Activated CD8-positive, alpha-beta memory T cell treated with anti-CD3 and anti-CD28 coated beads for 36 hours (primary cell): ENCODE results near the gene CSTPP1. TPM values are rescaled to one million over a fixed set of nuclear protein-coding genes. Genes with fewer than 3 reads are reported as not detected.
"Not testable (repeated sequence)": the region's sequence is repeated elsewhere in the genome, so short reads cannot be mapped to it uniquely, and the experiment has no call there.

ENCODE experiments used
- CTCF ChIA-PET: fragments of 350-600 bp; sonication (Branson Sonifier 250); formaldehyde crosslinking; loops from one replicate; lab custom pipeline; 2021; ENCODE audit warnings: antibody characterized with exemption; lab: Charles Lee
- POLR2A ChIA-PET: fragments of 350-600 bp; sonication (Branson Sonifier 250); formaldehyde crosslinking; loops from one replicate; lab custom pipeline; 2021; ENCODE audit warnings: antibody characterized with exemption; lab: Charles Lee
- total RNA-seq, 2 experiments: library from RNA; stranded (reverse); gene quantifications; one replicate each; pipeline ENCODE4 v1.2.3, GENCODE V29; 2021

CSTPP1 gene
- total RNA-seq, 2 experiments from 2014 or later, result 15.7 to 16.0 TPM

GRCh38 chr11:46903846-46904245 is 32.7 kb upstream of the CSTPP1 start:
- CTCF ChIA-PET, result no interaction called here

GRCh38 chr11:46905806-46906205 is 30.8 kb upstream of the CSTPP1 start:
- CTCF ChIA-PET, result interaction anchor here (1.0 kb wide), 1 partner anchor 11 kb away, joined by 3 read pairs; no protein-coding TSS in a partner anchor
- POLR2A ChIA-PET, result no interaction called here

More at GRCh38 chr11:46903846-46904245, 32.7 kb upstream of the CSTPP1 start:
- POLR2A ChIA-PET, result no interaction called here

- ChIA-PET POLR2A (no interaction called here), CTCF (interaction anchor here (0.6 to 1.8 kb wide), 3 partner anchors 11 to 247 kb away, joined by 3 to 9 read pairs (median 3); no protein-coding TSS in a partner anchor)
Measured at GRCh38 chr11:46906609-46907041, 29.9 kb upstream of the CSTPP1 start.

- ChIA-PET CTCF (interaction anchor here (0.6 to 1.8 kb wide), 2 partner anchors 226 to 245 kb away, joined by 3 to 9 read pairs; no protein-coding TSS in a partner anchor), POLR2A (no interaction called here)
Measured at GRCh38 chr11:46907606-46908005, 29.0 kb upstream of the CSTPP1 start.

GRCh38 chr11:46912526-46913150 is 23.9 kb upstream of the CSTPP1 start:
- CTCF ChIA-PET, result interaction anchor here (1.4 kb wide), 1 partner anchor 248 kb away, joined by 3 read pairs; no protein-coding TSS in a partner anchor
- POLR2A ChIA-PET, result no interaction called here

- ChIA-PET POLR2A (no interaction called here), CTCF (no interaction called here)
Measured at GRCh38 chr11:46913484-46913883, 23.1 kb upstream of the CSTPP1 start.

- ChIA-PET POLR2A (no interaction called here), CTCF (interaction anchor here (0.8 to 1.0 kb wide), 2 partner anchors 11 to 14 kb away, joined by 3 read pairs; no protein-coding TSS in a partner anchor)
Measured at GRCh38 chr11:46914363-46914762, 22.2 kb upstream of the CSTPP1 start.

- POLR2A ChIA-PET, result no interaction called here
- CTCF ChIA-PET, result interaction anchor here (0.8 to 1.0 kb wide), 2 partner anchors 12 to 14 kb away, joined by 3 read pairs; no protein-coding TSS in a partner anchor
Measured at GRCh38 chr11:46914910-46915309, 21.7 kb upstream of the CSTPP1 start.

GRCh38 chr11:46916286-46917108 is 20.1 kb upstream of the CSTPP1 start:
- POLR2A ChIA-PET, result interaction anchor here (0.7 kb wide), 2 partner anchors 317 to 851 kb away, joined by 4 to 5 read pairs; partner anchors contain the start of gene FNBP4
- CTCF ChIA-PET, result interaction anchor here (0.9 to 1.9 kb wide), 2 partner anchors 10 to 236 kb away, joined by 3 to 7 read pairs; no protein-coding TSS in a partner anchor

GRCh38 chr11:46917109-46917761 is 19.3 kb upstream of the CSTPP1 start:
- ChIA-PET CTCF (interaction anchor here (0.9 to 1.9 kb wide), 2 partner anchors 11 to 236 kb away, joined by 3 to 7 read pairs; no protein-coding TSS in a partner anchor), POLR2A (interaction anchor here (0.7 kb wide), 1 partner anchor 317 kb away, joined by 4 read pairs; no protein-coding TSS in a partner anchor)

GRCh38 chr11:46917762-46918082 is 18.8 kb upstream of the CSTPP1 start:
- CTCF ChIA-PET, result interaction anchor here (0.9 kb wide), 1 partner anchor 12 kb away, joined by 3 read pairs; no protein-coding TSS in a partner anchor
- POLR2A ChIA-PET, result no interaction called here

- CTCF ChIA-PET, result interaction anchor here (0.9 to 1.9 kb wide), 2 partner anchors 18 to 235 kb away, joined by 3 to 6 read pairs; partner anchors contain the start of gene CSTPP1
Measured at GRCh38 chr11:46918083-46918787, 18.3 kb upstream of the CSTPP1 start, which contains the start of gene LRP4. LRP4 (minus strand) TSS chr11:46918550; CDS start chr11:46918379, 171 bp downstream.

GRCh38 chr11:46918788-46919513 is 17.6 kb upstream of the CSTPP1 start:
- ChIA-PET CTCF (interaction anchor here (0.6 to 1.9 kb wide), 5 partner anchors 17 to 733 kb away, joined by 3 to 8 read pairs (median 3); partner anchors contain the start of gene CSTPP1), POLR2A (interaction anchor here (0.5 to 0.7 kb wide), 3 partner anchors 8 to 164 kb away, joined by 3 to 5 read pairs (median 4); no protein-coding TSS in a partner anchor)

More at GRCh38 chr11:46918083-46918787, 18.3 kb upstream of the CSTPP1 start, which contains the start of gene LRP4:
- POLR2A ChIA-PET, result interaction anchor here (0.7 kb wide), 1 partner anchor 8 kb away, joined by 5 read pairs; no protein-coding TSS in a partner anchor

- ChIA-PET CTCF (interaction anchor here (0.6 kb wide), 1 partner anchor 479 kb away, joined by 5 read pairs; no protein-coding TSS in a partner anchor), POLR2A (no interaction called here)
Measured at GRCh38 chr11:46920755-46921154, 15.8 kb upstream of the CSTPP1 start.

GRCh38 chr11:46927928-46928327 is 8.6 kb upstream of the CSTPP1 start:
- POLR2A ChIA-PET, result not testable (repeated sequence)

GRCh38 chr11:46928701-46929100 is 7.9 kb upstream of the CSTPP1 start:
- CTCF ChIA-PET, result interaction anchor here (1.1 to 1.3 kb wide), 3 partner anchors 14 to 233 kb away, joined by 3 read pairs; no protein-coding TSS in a partner anchor
- POLR2A ChIA-PET, result not testable (repeated sequence)

More at GRCh38 chr11:46927928-46928327, 8.6 kb upstream of the CSTPP1 start:
- CTCF ChIA-PET, result not testable (repeated sequence)

GRCh38 chr11:46930089-46930488 is 6.5 kb upstream of the CSTPP1 start:
- ChIA-PET CTCF (interaction anchor here (1.1 kb wide), 1 partner anchor 70 kb away, joined by 3 read pairs; no protein-coding TSS in a partner anchor), POLR2A (interaction anchor here (0.6 kb wide), 1 partner anchor 924 kb away, joined by 5 read pairs; no protein-coding TSS in a partner anchor)
